H9 (cell line): Measurements from ENCODE around the gene IQCM. TPM values are rescaled to one million over a fixed set of nuclear protein-coding genes. Genes with fewer than 3 reads are reported as not detected.

Experiments used
- DNase-seq: peaks from one replicate; pipeline ENCODE4 v3.0.0-alpha.2; 2017
- H2AFZ ChIP-seq: one replicate; pipeline ENCODE4 v1.6.1; 2013; ENCODE audit warnings: mild to moderate bottlenecking, low read length, control low read depth, moderate library complexity
- H2AK5ac ChIP-seq: 2 replicates; pipeline ENCODE4 v1.6.1; 2013; ENCODE audit warnings: low read length, control low read depth, mixed read lengths; ENCODE audit not compliant: insufficient read length
- H2BK120ac ChIP-seq: one replicate; pipeline ENCODE4 v1.6.1; 2013; ENCODE audit warnings: low read depth, mild to moderate bottlenecking, low read length, control low read depth, inconsistent platforms; ENCODE audit not compliant: poor library complexity, severe bottlenecking
- H2BK12ac ChIP-seq: 2 replicates; pipeline ENCODE4 v1.6.1; 2013; ENCODE audit warnings: low read length, control low read depth, mixed read lengths, low read depth; ENCODE audit not compliant: insufficient read length
- H2BK15ac ChIP-seq: 2 replicates; pipeline ENCODE4 v1.6.1; 2013; ENCODE audit warnings: low read depth, low read length, control low read depth
- H2BK20ac ChIP-seq: one replicate; pipeline ENCODE4 v1.6.1; 2013; ENCODE audit warnings: low read depth, mild to moderate bottlenecking, low read length, control low read depth, inconsistent platforms; ENCODE audit not compliant: poor library complexity, severe bottlenecking
- H2BK5ac ChIP-seq: 2 replicates; pipeline ENCODE4 v1.6.1; 2013; ENCODE audit warnings: low read length, control low read depth, mixed read lengths; ENCODE audit not compliant: insufficient read length
- H3K14ac ChIP-seq: 2 replicates; pipeline ENCODE4 v1.6.1; 2013; ENCODE audit warnings: low read length, control low read depth; ENCODE audit not compliant: insufficient read depth
- H3K18ac ChIP-seq: 2 replicates; pipeline ENCODE4 v1.6.1; 2013; ENCODE audit warnings: low read depth, mild to moderate bottlenecking, mixed read lengths, low read length, control low read depth; ENCODE audit not compliant: insufficient read length
- H3K23ac ChIP-seq: 2 replicates; pipeline ENCODE4 v1.6.1; 2013; ENCODE audit warnings: low read length, control low read depth, mixed read lengths, low read depth; ENCODE audit not compliant: insufficient read length
- H3K23me2 ChIP-seq: 2 replicates; pipeline ENCODE4 v1.6.1; 2013; ENCODE audit warnings: low read depth, mild to moderate bottlenecking, mixed read lengths, low read length, control low read depth; ENCODE audit not compliant: insufficient read length, poor library complexity, severe bottlenecking
- H3K27ac ChIP-seq: 2 replicates; pipeline ENCODE4 v1.5.1; 2013; ENCODE audit warnings: low read length, control low read depth, mixed read lengths, low read depth; ENCODE audit not compliant: insufficient read length
- H3K27me3 ChIP-seq: 2 replicates; pipeline ENCODE4 v1.6.1; 2013; ENCODE audit warnings: low read length, control low read depth, inconsistent platforms; ENCODE audit not compliant: insufficient read depth
- H3K4ac ChIP-seq: 2 replicates; pipeline ENCODE4 v1.6.1; 2013; ENCODE audit warnings: low read depth, mild to moderate bottlenecking, control low read depth, inconsistent platforms, low read length, moderate library complexity
- H3K4me1 ChIP-seq: 2 replicates; pipeline ENCODE4 v1.6.1; 2013; ENCODE audit warnings: low read length, control low read depth, inconsistent platforms; ENCODE audit not compliant: insufficient read depth
- H3K4me2 ChIP-seq: 2 replicates; pipeline ENCODE4 v1.6.1; 2013; ENCODE audit warnings: low read length, control low read depth, mixed read lengths; ENCODE audit not compliant: insufficient read length, insufficient read depth
- H3K56ac ChIP-seq: 2 replicates; pipeline ENCODE4 v1.6.1; 2013; ENCODE audit warnings: low read depth, mild to moderate bottlenecking, mixed read lengths, low read length, control low read depth; ENCODE audit not compliant: insufficient read length
- H3K79me1 ChIP-seq: 2 replicates; pipeline ENCODE4 v1.6.1; 2013; ENCODE audit warnings: low read depth, mild to moderate bottlenecking, moderate library complexity, low read length, control low read depth, inconsistent platforms; ENCODE audit not compliant: insufficient read depth, poor library complexity, severe bottlenecking
- H3K79me2 ChIP-seq: 2 replicates; pipeline ENCODE4 v1.6.1; 2013; ENCODE audit warnings: low read length, control low read depth, inconsistent platforms; ENCODE audit not compliant: insufficient read depth
- H3K9ac ChIP-seq: 2 replicates; pipeline ENCODE4 v1.6.1; 2013; ENCODE audit warnings: low read length, control low read depth, mixed read lengths; ENCODE audit not compliant: insufficient read length; ENCODE audit errors: extremely low read depth
- H3K9me3 ChIP-seq: one replicate; pipeline ENCODE4 v1.6.1; 2013; ENCODE audit warnings: low read depth, low read length, inconsistent platforms; ENCODE audit not compliant: control insufficient read depth
- H3T11ph ChIP-seq: one replicate; pipeline ENCODE4 v1.6.1; 2013; ENCODE audit warnings: mild to moderate bottlenecking, low read length, control low read depth, inconsistent platforms
- H4K20me1 ChIP-seq: one replicate; pipeline ENCODE4 v1.6.1; 2013; ENCODE audit not compliant: control insufficient read depth, insufficient read length, insufficient read depth
- H4K5ac ChIP-seq: 2 replicates; pipeline ENCODE4 v1.6.1; 2013; ENCODE audit warnings: low read depth, mild to moderate bottlenecking, mixed read lengths, low read length, control low read depth; ENCODE audit not compliant: insufficient read length
- H4K8ac ChIP-seq: replicated peaks from 2 replicates; pipeline ENCODE4 v1.6.1; 2013; ENCODE audit warnings: low read length, control low read depth, mixed read lengths, low read depth; ENCODE audit not compliant: insufficient read length
- H4K91ac ChIP-seq: 2 replicates; pipeline ENCODE4 v1.6.1; 2013; ENCODE audit warnings: low read depth, mild to moderate bottlenecking, moderate library complexity, mixed read lengths, low read length, control low read depth; ENCODE audit not compliant: insufficient read length
- H3K27ac Mint-ChIP-seq, 3 experiments: 2 replicates in 2 of 3; 3 replicates in 1 of 3; pipeline ENCODE4 v1.8.0; 2020 to 2021; ENCODE audit warnings: mixed read lengths in 3 of 3, mild to moderate bottlenecking in 1 of 3, moderate library complexity in 1 of 3
- H3K27me3 Mint-ChIP-seq: 2 replicates; pipeline ENCODE4 v1.8.0; 2021; ENCODE audit warnings: low read depth, mild to moderate bottlenecking, moderate library complexity, mixed read lengths
- H3K36me3 Mint-ChIP-seq, 3 experiments: 2 replicates in 2 of 3; 3 replicates in 1 of 3; pipeline ENCODE4 v1.8.0; 2020 to 2021; ENCODE audit warnings: low read depth in 3 of 3, mixed read lengths in 3 of 3; ENCODE audit not compliant: insufficient read depth in 1 of 3
- H3K4me1 Mint-ChIP-seq, 2 experiments: 2 replicates each; pipeline ENCODE4 v1.8.0; 2020; ENCODE audit warnings: mixed read lengths in 2 of 2
- H3K4me3 Mint-ChIP-seq, 2 experiments: 2 replicates in 1 of 2; 3 replicates in 1 of 2; pipeline ENCODE4 v1.8.0; 2020 to 2021; ENCODE audit warnings: mild to moderate bottlenecking in 2 of 2, mixed read lengths in 2 of 2, moderate library complexity in 1 of 2
- H3K9me3 Mint-ChIP-seq, 2 experiments: 2 replicates in 1 of 2; 3 replicates in 1 of 2; pipeline ENCODE4 v1.8.0; 2020; ENCODE audit warnings: mild to moderate bottlenecking in 2 of 2, mixed read lengths in 2 of 2, moderate library complexity in 1 of 2
- CTCF ChIP-seq: fragments of 200-600 bp; sonication (generic); conservative IDR thresholded peaks from 3 replicates; pipeline ENCODE4 v1.8.0; 2021; ENCODE audit warnings: antibody characterized with exemption, mild to moderate bottlenecking
- WGBS: extraction: QIAGEN DNeasy Blood & Tissue Kit; methylation state at CpG from one replicate; pipeline ENCODE4 v1.1.7; 2013; ENCODE audit warnings: missing lambda C conversion rate, low lambda C conversion rate, mixed read lengths; ENCODE audit not compliant: insufficient read length; ENCODE audit errors: extremely low coverage; 5-methylcytosine and 5-hydroxymethylcytosine counted together
- total RNA-seq: library from RNA; stranded (reverse); gene quantifications from 2 replicates; pipeline ENCODE4 v1.2.1, GENCODE V29; 2021

IQCM gene
- total RNA-seq, 1 experiment from 2014 or later, result 0.15 TPM

- Histone ChIP-seq H2BK120ac (no peak overlapping the region), H2AFZ (no peak overlapping the region), H3K79me1 (no peaks in the 10 kb centered on the region), H3K23me2 (no peaks in the 10 kb centered on the region), H3K14ac (no peak overlapping the region), H3K27ac (no peak overlapping the region), H3K4ac (no peak overlapping the region), H4K20me1 (no peaks in the 10 kb centered on the region), H2BK20ac (no peak overlapping the region), H3K4me1 (no peaks in the 10 kb centered on the region), H3K79me2 (no peaks in the 10 kb centered on the region), H4K91ac (no peak overlapping the region), H3K4me2 (no peak overlapping the region), H3K56ac (no peak overlapping the region), H3K27me3 (no peaks in the 10 kb centered on the region), H3K9ac (no peak overlapping the region), H2BK5ac (no peak overlapping the region), H3K18ac (no peak overlapping the region), H4K5ac (no peak overlapping the region), H2BK12ac (no peak overlapping the region), H3K9me3 (no peaks in the 10 kb centered on the region), H2AK5ac (no peak overlapping the region), H3T11ph (no peak overlapping the region), H4K8ac (no peak overlapping the region), H3K23ac (no peak overlapping the region), H2BK15ac (no peak overlapping the region)
- no peak overlapping the region for H3K4me3 Mint-ChIP-seq
- TF ChIP-seq CTCF, result no peak
- WGBS, result no CpG with 5 or more reads among the region's 1 CpG
- no peak for DNase-seq
- no peak overlapping the region for H3K27ac Mint-ChIP-seq
- H3K36me3 Mint-ChIP-seq, result no peaks in the 10 kb centered on the region
- H3K9me3 Mint-ChIP-seq, result peaks cover 0 to 3% of the 10 kb centered on the region in 2 experiments; a peak in 1 of 5 replicates
- no peaks in the 10 kb centered on the region for H3K4me1 Mint-ChIP-seq
- H3K27me3 Mint-ChIP-seq, result no peaks in the 10 kb centered on the region
Observed at GRCh38 chr4:149841686-149842085, 26.0 kb upstream of the IQCM start.
